ENCODE results near the gene PPP3R2.

The PPP3R2 gene

GRCh38 chr9:101626295-101626694 is 31.5 kb upstream of the PPP3R2 start:
- no peaks in the 10 kb centered on the region for H3K27me3 ChIP-seq
- H3K27ac ChIP-seq = no peak overlapping the region
- no peaks in the 10 kb centered on the region for H3K36me3 ChIP-seq
- H3K4me3 ChIP-seq (ENCODE audit: low read depth in 1 of 2, low read length in 1 of 2) = no peak overlapping the region
- H3K9me3 ChIP-seq = no peaks in the 10 kb centered on the region
- H3K4me1 ChIP-seq (ENCODE audit: control insufficient read depth in 1 of 2, insufficient read depth in 1 of 2, low read depth in 1 of 2, low read length in 1 of 2) = peaks cover 0 to 9% of the 10 kb centered on the region in 2 experiments
- no peak for TF ChIP-seq CTCF (IDR thresholded peaks at IDR 0.05)

- H3K36me3 ChIP-seq = no peaks in the 10 kb centered on the region
- peaks cover 0 to 9% of the 10 kb centered on the region in 2 experiments for H3K4me1 ChIP-seq (ENCODE audit: control insufficient read depth in 1 of 2, insufficient read depth in 1 of 2, low read depth in 1 of 2, low read length in 1 of 2)
- H3K9me3 ChIP-seq = no peaks in the 10 kb centered on the region
- H3K4me3 ChIP-seq (ENCODE audit: low read depth in 1 of 2, low read length in 1 of 2) = no peak overlapping the region
- TF ChIP-seq CTCF (IDR thresholded peaks at IDR 0.05) = no peak
- H3K27me3 ChIP-seq = no peaks in the 10 kb centered on the region
- no peak overlapping the region for H3K27ac ChIP-seq
Measured at GRCh38 chr9:101625876-101626275, 31.1 kb upstream of the PPP3R2 start.

- Histone ChIP-seq H3K9me3 (no peaks in the 10 kb centered on the region), H3K36me3 (no peaks in the 10 kb centered on the region), H3K27me3 (no peaks in the 10 kb centered on the region), H3K4me1 (ENCODE audit: control insufficient read depth in 1 of 2, insufficient read depth in 1 of 2, low read depth in 1 of 2, low read length in 1 of 2) (no peaks in the 10 kb centered on the region), H3K4me3 (ENCODE audit: low read depth in 1 of 2, low read length in 1 of 2) (no peak overlapping the region), H3K27ac (no peak overlapping the region)
- no peak for TF ChIP-seq CTCF (IDR thresholded peaks at IDR 0.05)
Measured at GRCh38 chr9:101620452-101620851, 25.7 kb upstream of the PPP3R2 start.

- no peaks in the 10 kb centered on the region for H3K27me3 ChIP-seq
- no peaks in the 10 kb centered on the region for H3K36me3 ChIP-seq
- H3K9me3 ChIP-seq = no peaks in the 10 kb centered on the region
- no peaks in the 10 kb centered on the region for H3K4me1 ChIP-seq (ENCODE audit: control insufficient read depth in 1 of 2, insufficient read depth in 1 of 2, low read depth in 1 of 2, low read length in 1 of 2)
- no peak for TF ChIP-seq CTCF (IDR thresholded peaks at IDR 0.05)
- H3K4me3 ChIP-seq (ENCODE audit: low read depth in 1 of 2, low read length in 1 of 2) = no peak overlapping the region
- no peak overlapping the region for H3K27ac ChIP-seq
Measured at GRCh38 chr9:101618698-101619097, 23.9 kb upstream of the PPP3R2 start.

GRCh38 chr9:101605547-101605946 is 10.8 kb upstream of the PPP3R2 start:
- H3K27me3 ChIP-seq = peaks cover 23% of the 10 kb centered on the region
- no peaks in the 10 kb centered on the region for H3K36me3 ChIP-seq
- no peak overlapping the region for H3K27ac ChIP-seq
- peaks cover 0 to 3% of the 10 kb centered on the region in 2 experiments for H3K4me1 ChIP-seq (ENCODE audit: control insufficient read depth in 1 of 2, insufficient read depth in 1 of 2, low read depth in 1 of 2, low read length in 1 of 2)
- H3K9me3 ChIP-seq = no peaks in the 10 kb centered on the region
- no peak overlapping the region for H3K4me3 ChIP-seq (ENCODE audit: low read depth in 1 of 2, low read length in 1 of 2)
- no peak for TF ChIP-seq CTCF (IDR thresholded peaks at IDR 0.05)

- H3K27ac ChIP-seq = no peak overlapping the region
- no peak overlapping the region for H3K4me3 ChIP-seq (ENCODE audit: low read depth in 1 of 2, low read length in 1 of 2)
- peaks cover 0 to 3% of the 10 kb centered on the region in 2 experiments for H3K4me1 ChIP-seq (ENCODE audit: control insufficient read depth in 1 of 2, insufficient read depth in 1 of 2, low read depth in 1 of 2, low read length in 1 of 2)
- TF ChIP-seq CTCF (IDR thresholded peaks at IDR 0.05) = no peak
- no peaks in the 10 kb centered on the region for H3K9me3 ChIP-seq
- H3K27me3 ChIP-seq = peaks cover 36% of the 10 kb centered on the region
- H3K36me3 ChIP-seq = no peaks in the 10 kb centered on the region
Measured at GRCh38 chr9:101604296-101604695, 9.5 kb upstream of the PPP3R2 start.
